Measurements from ENCODE around the gene PITRM1. TPM values are rescaled to one million over a fixed set of nuclear protein-coding genes. Genes with fewer than 3 reads are reported as not detected.

Gene PITRM1
- polyA plus RNA-seq, 1 donor from 2014 or later = 62.2 TPM

DNA sequence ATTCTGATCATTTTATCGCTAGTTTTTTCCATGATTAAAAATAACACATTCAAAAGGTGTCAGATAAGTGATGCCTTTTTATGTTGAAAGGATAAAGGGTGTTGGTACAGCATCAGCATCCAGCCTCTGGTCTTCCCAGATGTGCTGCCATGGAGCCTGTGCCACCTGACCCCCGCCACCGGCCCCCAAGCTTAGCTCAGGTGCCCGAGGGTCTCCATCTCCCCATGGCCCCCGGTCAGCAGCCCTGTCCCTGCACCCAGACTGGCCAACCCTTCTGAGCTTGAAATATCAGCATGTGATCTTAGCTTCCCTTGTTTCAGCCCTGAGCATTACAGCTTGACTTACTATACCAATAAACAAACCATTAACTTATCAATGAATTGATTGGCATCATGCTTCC is 80.7 kb downstream of the PITRM1 start:
- Histone ChIP-seq H3K9ac (ENCODE audit: low read length) (no peak overlapping the region), H3K9me2 (ENCODE audit: insufficient read depth, low read length) (no peaks in the 10 kb centered on the region), H3K4me2 (ENCODE audit: low read length) (no peak overlapping the region), H3F3A (ENCODE audit: insufficient read depth, low read length, poor library complexity, severe bottlenecking) (no peaks in the 10 kb centered on the region), H3K9me3 (ENCODE audit: low read length) (no peaks in the 10 kb centered on the region), H3K27ac (ENCODE audit: low read length) (no peak overlapping the region), H3K79me2 (replicated peaks; ENCODE audit: insufficient read depth, low read length) (no peaks in the 10 kb centered on the region), H2AFZ (ENCODE audit: low read depth, low read length) (no peak overlapping the region), H4K20me1 (ENCODE audit: insufficient read depth) (no peaks in the 10 kb centered on the region), H3K27me3 (ENCODE audit: insufficient read depth, low read depth, low read length) (no peaks in the 10 kb centered on the region), H3K4me3 (ENCODE audit: low read length) (no peak overlapping the region), H3K36me3 (ENCODE audit: insufficient read depth, low read length) (no peaks in the 10 kb centered on the region)
- TF ChIP-seq, protein P1, sequence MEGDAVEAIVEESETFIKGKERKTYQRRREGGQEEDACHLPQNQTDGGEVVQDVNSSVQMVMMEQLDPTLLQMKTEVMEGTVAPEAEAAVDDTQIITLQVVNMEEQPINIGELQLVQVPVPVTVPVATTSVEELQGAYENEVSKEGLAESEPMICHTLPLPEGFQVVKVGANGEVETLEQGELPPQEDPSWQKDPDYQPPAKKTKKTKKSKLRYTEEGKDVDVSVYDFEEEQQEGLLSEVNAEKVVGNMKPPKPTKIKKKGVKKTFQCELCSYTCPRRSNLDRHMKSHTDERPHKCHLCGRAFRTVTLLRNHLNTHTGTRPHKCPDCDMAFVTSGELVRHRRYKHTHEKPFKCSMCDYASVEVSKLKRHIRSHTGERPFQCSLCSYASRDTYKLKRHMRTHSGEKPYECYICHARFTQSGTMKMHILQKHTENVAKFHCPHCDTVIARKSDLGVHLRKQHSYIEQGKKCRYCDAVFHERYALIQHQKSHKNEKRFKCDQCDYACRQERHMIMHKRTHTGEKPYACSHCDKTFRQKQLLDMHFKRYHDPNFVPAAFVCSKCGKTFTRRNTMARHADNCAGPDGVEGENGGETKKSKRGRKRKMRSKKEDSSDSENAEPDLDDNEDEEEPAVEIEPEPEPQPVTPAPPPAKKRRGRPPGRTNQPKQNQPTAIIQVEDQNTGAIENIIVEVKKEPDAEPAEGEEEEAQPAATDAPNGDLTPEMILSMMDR (IDR thresholded peaks at IDR 0.05; ENCODE audit: poor library complexity, severe bottlenecking) = no peak
- TF ChIP-seq REST (IDR thresholded peaks at IDR 0.05; ENCODE audit: borderline replicate concordance) (no peak), RAD21 (conservative IDR thresholded peaks at IDR 0.05) (no peak), POLR2AphosphoS5 (IDR thresholded peaks at IDR 0.05) (no peak), MXI1 (conservative IDR thresholded peaks at IDR 0.05; ENCODE audit: poor library complexity, severe bottlenecking) (no peak), SMC3 (conservative IDR thresholded peaks at IDR 0.05; ENCODE audit: poor library complexity) (no peak), EZH2 (IDR thresholded peaks at IDR 0.05; ENCODE audit: borderline replicate concordance, insufficient read depth, low read length, poor library complexity, severe bottlenecking) (no peak)

GRCh38 chr10:3090914-3091787 is 81.4 kb downstream of the PITRM1 start:
- no peak overlapping the region for H3K9ac ChIP-seq (ENCODE audit: low read length)
- H3K4me2 ChIP-seq (ENCODE audit: low read length) = no peak overlapping the region
- H4K20me1 ChIP-seq (ENCODE audit: insufficient read depth) = no peaks in the 10 kb centered on the region
- no peaks in the 10 kb centered on the region for H3K9me2 ChIP-seq (ENCODE audit: insufficient read depth, low read length)
- H3K27ac ChIP-seq (ENCODE audit: low read length) = no peak overlapping the region
- no peak for TF ChIP-seq RAD21 (conservative IDR thresholded peaks at IDR 0.05)
- TF ChIP-seq, protein P1 (IDR thresholded peaks at IDR 0.05; ENCODE audit: poor library complexity, severe bottlenecking) = no peak
- no peak for TF ChIP-seq EP300 (conservative IDR thresholded peaks at IDR 0.05; ENCODE audit: poor library complexity, severe bottlenecking)
- TF ChIP-seq REST (IDR thresholded peaks at IDR 0.05; ENCODE audit: borderline replicate concordance) = no peak
- TF ChIP-seq POLR2AphosphoS5 (IDR thresholded peaks at IDR 0.05) = no peak
- TF ChIP-seq TAF1 (IDR thresholded peaks at IDR 0.05; ENCODE audit: low read depth) = no peak
- no peak for TF ChIP-seq MXI1 (conservative IDR thresholded peaks at IDR 0.05; ENCODE audit: poor library complexity, severe bottlenecking)
- TF ChIP-seq EZH2 (IDR thresholded peaks at IDR 0.05; ENCODE audit: borderline replicate concordance, insufficient read depth, low read length, poor library complexity, severe bottlenecking) = no peak
- TF ChIP-seq SMC3 (conservative IDR thresholded peaks at IDR 0.05; ENCODE audit: poor library complexity) = no peak
- no peaks in the 10 kb centered on the region for H3K9me3 ChIP-seq (ENCODE audit: low read length)
- H2AFZ ChIP-seq (ENCODE audit: low read depth, low read length) = no peak overlapping the region
- H3F3A ChIP-seq (ENCODE audit: insufficient read depth, low read length, poor library complexity, severe bottlenecking) = no peaks in the 10 kb centered on the region
- H3K4me3 ChIP-seq (ENCODE audit: low read length) = no peak overlapping the region
- H3K36me3 ChIP-seq (ENCODE audit: insufficient read depth, low read length) = no peaks in the 10 kb centered on the region
- no peaks in the 10 kb centered on the region for H3K27me3 ChIP-seq (ENCODE audit: insufficient read depth, low read depth, low read length)
- no peaks in the 10 kb centered on the region for H3K79me2 ChIP-seq (replicated peaks; ENCODE audit: insufficient read depth, low read length)

All from neural cell (in vitro differentiated cells).